HFFc6 (cell line): ENCODE results near the gene C1GALT1C1. TPM values are rescaled to one million over a fixed set of nuclear protein-coding genes. Genes with fewer than 3 reads are reported as not detected.

Experiments used
- DNase-seq: peaks from one replicate; pipeline ENCODE4 v3.0.0-alpha.2; 2018
- H3K27ac Mint-ChIP-seq: 2 replicates; pipeline ENCODE4 v1.8.0; 2020; ENCODE audit warnings: mild to moderate bottlenecking, mixed read lengths
- H3K27me3 Mint-ChIP-seq: 2 replicates; pipeline ENCODE4 v1.8.0; 2021; ENCODE audit warnings: mild to moderate bottlenecking, moderate library complexity, mixed read lengths; ENCODE audit not compliant: insufficient read depth
- H3K36me3 Mint-ChIP-seq: 2 replicates; pipeline ENCODE4 v1.8.0; 2021; ENCODE audit warnings: low read depth, mixed read lengths
- H3K4me1 Mint-ChIP-seq: 2 replicates; pipeline ENCODE4 v1.8.0; 2020; ENCODE audit warnings: low read depth, mixed read lengths
- H3K4me3 Mint-ChIP-seq: 2 replicates; pipeline ENCODE4 v1.8.0; 2020; ENCODE audit warnings: mild to moderate bottlenecking, moderate library complexity, mixed read lengths
- H3K9me3 Mint-ChIP-seq: 2 replicates; pipeline ENCODE4 v1.8.0; 2020; ENCODE audit warnings: mild to moderate bottlenecking, mixed read lengths
- total RNA-seq, 6 experiments: library from RNA; stranded (reverse); fragmentation: NEBNext Ultra II Directional; extraction: Animal tissue kit (Norgen Biotek cat#: 25700); gene quantifications; 2 replicates in 1 of 6; 3 replicates in 5 of 6; pipeline ENCODE4 v1.2.3, GENCODE V29; 2021
- TF ChIP-seq, protein P1 (sequence below): fragments of 200-600 bp; sonication (generic); IDR thresholded peaks from 2 replicates; pipeline ENCODE4 v1.5.0; 2021; ENCODE audit warnings: antibody characterized with exemption, mild to moderate bottlenecking

C1GALT1C1 gene
- total RNA-seq, 6 experiments from 2014 or later = 34.9 to 42.1 (median 41.0) TPM

DNA sequence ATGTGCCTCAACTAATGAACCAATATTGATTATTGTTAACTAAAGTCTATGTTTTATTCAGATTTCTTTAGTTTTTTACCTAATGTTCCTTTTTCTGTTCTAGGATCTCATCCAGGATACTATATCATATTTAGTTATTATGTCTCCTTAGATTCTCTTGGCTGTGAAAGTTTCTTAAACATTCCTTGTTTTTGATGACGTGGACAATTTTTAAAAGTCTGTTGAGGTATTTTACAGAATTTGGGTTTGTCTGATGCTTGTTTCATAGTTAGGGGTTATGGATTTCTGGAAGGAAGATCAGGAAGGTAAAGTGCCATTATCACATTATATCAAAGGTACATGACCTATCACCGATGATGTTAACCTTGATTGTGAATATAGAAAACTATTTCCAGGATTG, 44.2 kb downstream of the C1GALT1C1 start:
- Mint-ChIP-seq H3K4me3 (no peak overlapping the region), H3K27ac (no peak overlapping the region), H3K27me3 (peaks cover 7% of the 10 kb centered on the region), H3K4me1 (peaks cover 8% of the 10 kb centered on the region), H3K36me3 (no peaks in the 10 kb centered on the region; the same call in 1 of the 2 replicates), H3K9me3 (no peaks in the 10 kb centered on the region)
- DNase-seq = no peak
- TF ChIP-seq, protein P1, sequence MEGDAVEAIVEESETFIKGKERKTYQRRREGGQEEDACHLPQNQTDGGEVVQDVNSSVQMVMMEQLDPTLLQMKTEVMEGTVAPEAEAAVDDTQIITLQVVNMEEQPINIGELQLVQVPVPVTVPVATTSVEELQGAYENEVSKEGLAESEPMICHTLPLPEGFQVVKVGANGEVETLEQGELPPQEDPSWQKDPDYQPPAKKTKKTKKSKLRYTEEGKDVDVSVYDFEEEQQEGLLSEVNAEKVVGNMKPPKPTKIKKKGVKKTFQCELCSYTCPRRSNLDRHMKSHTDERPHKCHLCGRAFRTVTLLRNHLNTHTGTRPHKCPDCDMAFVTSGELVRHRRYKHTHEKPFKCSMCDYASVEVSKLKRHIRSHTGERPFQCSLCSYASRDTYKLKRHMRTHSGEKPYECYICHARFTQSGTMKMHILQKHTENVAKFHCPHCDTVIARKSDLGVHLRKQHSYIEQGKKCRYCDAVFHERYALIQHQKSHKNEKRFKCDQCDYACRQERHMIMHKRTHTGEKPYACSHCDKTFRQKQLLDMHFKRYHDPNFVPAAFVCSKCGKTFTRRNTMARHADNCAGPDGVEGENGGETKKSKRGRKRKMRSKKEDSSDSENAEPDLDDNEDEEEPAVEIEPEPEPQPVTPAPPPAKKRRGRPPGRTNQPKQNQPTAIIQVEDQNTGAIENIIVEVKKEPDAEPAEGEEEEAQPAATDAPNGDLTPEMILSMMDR = no peak

Other genes with a start within 250 kb of the C1GALT1C1 start
- gene LAMP2, start 160.8 kb downstream of the C1GALT1C1 start, total RNA-seq = 100 to 1,000 TPM in 5 of 6 experiments, 10 to 100 TPM in 1; 95.6 to 124 (median 114) TPM
- gene CUL4B, start 69.1 kb downstream of the C1GALT1C1 start, total RNA-seq = 100 to 1,000 TPM; 116 to 151 (median 134) TPM
- gene MCTS1, start 26.0 kb downstream of the C1GALT1C1 start, total RNA-seq = 10 to 100 TPM; 57.2 to 71.7 (median 64.7) TPM
- gene CT47B1, start 245.8 kb upstream of the C1GALT1C1 start, total RNA-seq = not detected